Ishikawa (cell line): ENCODE measurements around the gene VEPH1.

Source experiments
- CREB1 ChIP-seq: IDR thresholded peaks from 2 replicates; pipeline ENCODE4 v1.6.1; 2012; ENCODE audit warnings: low read depth
- EGR1 ChIP-seq: IDR thresholded peaks from 2 replicates; pipeline ENCODE4 v1.6.1; 2012
- EP300 ChIP-seq: IDR thresholded peaks from 2 replicates; pipeline ENCODE4 v1.6.1; 2012; ENCODE audit warnings: borderline replicate concordance
- MAX ChIP-seq: IDR thresholded peaks from 2 replicates; pipeline ENCODE4 v1.6.1; 2012
- NFIC ChIP-seq: IDR thresholded peaks from 2 replicates; pipeline ENCODE4 v1.6.1; 2012
- RAD21 ChIP-seq: IDR thresholded peaks from 2 replicates; pipeline ENCODE4 v1.6.1; 2012; ENCODE audit warnings: low read depth
- TAF1 ChIP-seq: IDR thresholded peaks from 2 replicates; pipeline ENCODE4 v1.6.1; 2012; ENCODE audit warnings: low read depth, mild to moderate bottlenecking
- TEAD4 ChIP-seq: IDR thresholded peaks from 2 replicates; pipeline ENCODE4 v1.6.1; 2012
- YY1 ChIP-seq: IDR thresholded peaks from 2 replicates; pipeline ENCODE4 v1.6.1; 2012; ENCODE audit warnings: low read depth

- TF ChIP-seq CREB1, result no peak
- TF ChIP-seq TAF1, result no peak
- no peak for TF ChIP-seq RAD21
- TF ChIP-seq EP300, result no peak
- no peak for TF ChIP-seq TEAD4
- TF ChIP-seq EGR1, result no peak
- no peak for TF ChIP-seq MAX
- no peak for TF ChIP-seq YY1
- TF ChIP-seq NFIC, result no peak
These were observed 97.8 kb downstream of the VEPH1 start for GRCh38 chr3:157405457-157405856.
